Ovary (tissue), 9 donors: ENCODE measurements around the gene RARS2. TPM values are rescaled to one million over a fixed set of nuclear protein-coding genes. Genes with fewer than 3 reads are reported as not detected.

Experiments
- DNase-seq, 5 donors: peaks; one replicate each; pipeline ENCODE4 v3.0.0-alpha.2; 2019 to 2020
- H3K27ac ChIP-seq, 2 donors: fragments of 200-600 bp; one replicate each; pipeline versions ENCODE4 v1.5.1 to v1.8.0; 2019 to 2022
- H3K27me3 ChIP-seq: fragments of 200-600 bp; one replicate; pipeline ENCODE4 v1.8.0; 2022
- H3K36me3 ChIP-seq: fragments of 200-600 bp; sonication (generic); one replicate; pipeline ENCODE4 v1.5.1; 2019
- H3K4me1 ChIP-seq: one replicate; pipeline ENCODE4 v1.8.1; 2013; ENCODE audit warnings: mild to moderate bottlenecking, moderate library complexity; ENCODE audit not compliant: insufficient read depth
- H3K4me3 ChIP-seq: fragments of 200-600 bp; sonication (generic); one replicate; pipeline ENCODE4 v1.5.1; 2017
- H3K9me3 ChIP-seq, 2 donors: fragments of 200-600 bp in 1 of 2; sonication (generic) in 1 of 2; one replicate each; pipeline versions ENCODE4 v1.5.1 to v1.8.1; 2013 to 2019; ENCODE audit warnings: mild to moderate bottlenecking in 1 of 2, moderate library complexity in 1 of 2
- EP300 ChIP-seq: sonication (generic); formaldehyde crosslinking; IDR thresholded peaks from one replicate; pipeline ENCODE4 v1.6.1; 2017; ENCODE audit warnings: antibody characterized with exemption
- POLR2A ChIP-seq: fragments of 450-650 bp; IDR thresholded peaks from one replicate; pipeline ENCODE4 v1.6.1; 2017; ENCODE audit warnings: antibody characterized with exemption, mild to moderate bottlenecking, moderate library complexity
- WGBS, 3 donors: extraction: QIAGEN DNeasy Blood & Tissue Kit in 1 of 3; methylation state at CpG; one replicate each; pipeline versions ENCODE4 v1.1.5 to v1.1.7; 2013 to 2017; 5-methylcytosine and 5-hydroxymethylcytosine counted together
- intact Hi-C, 4 donors: fragments of 100-400 bp; cut with DNase I; formaldehyde crosslinking; loops; one replicate each; pipeline versions ENCODE4 v1.11.0 to v1.15.1; 2022 to 2023
- polyA plus RNA-seq, 2 donors: library from polyadenylated mRNA; stranded (reverse); fragments of 200-250 nt in 1 of 2; fragments of 350-450 nt in 1 of 2; fragmentation: Illumina TruSeq in 1 of 2; extraction: RNeasy Lipid Tissue Mini Kit (QIAGEN cat#74804) in 1 of 2; gene quantifications; one replicate each; pipeline ENCODE4 v1.2.3, GENCODE V29; 2013 to 2014
- total RNA-seq, 7 donors: library from RNA; depleted of rRNA in 2 of 7; stranded (reverse); fragments of >200 nt in 2 of 7; fragmentation: NEBNext Ultra II Directional in 3 of 7; extraction: Animal tissue kit (Norgen Biotek cat#: 25700) in 3 of 7; gene quantifications; one replicate each; pipeline versions ENCODE4 v1.1.0 to v1.2.4, GENCODE V29; 2016 to 2023
- TF ChIP-seq, protein P1 (sequence below), 3 donors: fragments of 450-650 bp in 2 of 3; fragments of 200-600 bp in 1 of 3; IDR thresholded peaks; one replicate each; pipeline versions ENCODE4 v1.5.1 to v1.8.0; 2016 to 2022; ENCODE audit warnings: antibody characterized with exemption in 3 of 3, mild to moderate bottlenecking in 1 of 3
- donor health status: DM: no; HTN: no; CAD: no; lungs with moderate emphysema.
- donor health status: DM: no; HTN: no; CAD: no.
- donor health status: Bipolar disorder and iron deficiency.
- donor health status: DM: yes; HTN: yes; CAD: no.
- donor health status: DM: no; HTN: no; CAD: no.
- donor health status: DM: yes; HTN: yes; CAD: no.

The RARS2 gene
- total and polyA plus RNA-seq, 9 donors: 14.0 to 40.4 (median 24.6) TPM

GRCh38 chr6:87541744-87542143 lies 48.0 kb downstream of the RARS2 start:
- no peak overlapping the region for H3K4me3 ChIP-seq
- H3K27ac ChIP-seq: no peak overlapping the region
- intact Hi-C loops: no loop called here
- no peaks in the 10 kb centered on the region for H3K36me3 ChIP-seq
- DNase-seq: no peak
- no peaks in the 10 kb centered on the region for H3K27me3 ChIP-seq
- no peaks in the 10 kb centered on the region for H3K9me3 ChIP-seq
- WGBS, 3 donors: 47 to 64% (median 50%) methylated on average over 2 of the region's 2 CpGs
- TF ChIP-seq EP300 (no peak), POLR2A (no peak)
- TF ChIP-seq, protein P1, sequence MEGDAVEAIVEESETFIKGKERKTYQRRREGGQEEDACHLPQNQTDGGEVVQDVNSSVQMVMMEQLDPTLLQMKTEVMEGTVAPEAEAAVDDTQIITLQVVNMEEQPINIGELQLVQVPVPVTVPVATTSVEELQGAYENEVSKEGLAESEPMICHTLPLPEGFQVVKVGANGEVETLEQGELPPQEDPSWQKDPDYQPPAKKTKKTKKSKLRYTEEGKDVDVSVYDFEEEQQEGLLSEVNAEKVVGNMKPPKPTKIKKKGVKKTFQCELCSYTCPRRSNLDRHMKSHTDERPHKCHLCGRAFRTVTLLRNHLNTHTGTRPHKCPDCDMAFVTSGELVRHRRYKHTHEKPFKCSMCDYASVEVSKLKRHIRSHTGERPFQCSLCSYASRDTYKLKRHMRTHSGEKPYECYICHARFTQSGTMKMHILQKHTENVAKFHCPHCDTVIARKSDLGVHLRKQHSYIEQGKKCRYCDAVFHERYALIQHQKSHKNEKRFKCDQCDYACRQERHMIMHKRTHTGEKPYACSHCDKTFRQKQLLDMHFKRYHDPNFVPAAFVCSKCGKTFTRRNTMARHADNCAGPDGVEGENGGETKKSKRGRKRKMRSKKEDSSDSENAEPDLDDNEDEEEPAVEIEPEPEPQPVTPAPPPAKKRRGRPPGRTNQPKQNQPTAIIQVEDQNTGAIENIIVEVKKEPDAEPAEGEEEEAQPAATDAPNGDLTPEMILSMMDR (IDR thresholded peaks at IDR 0.05): no peak
- no peaks in the 10 kb centered on the region for H3K4me1 ChIP-seq

DNA sequence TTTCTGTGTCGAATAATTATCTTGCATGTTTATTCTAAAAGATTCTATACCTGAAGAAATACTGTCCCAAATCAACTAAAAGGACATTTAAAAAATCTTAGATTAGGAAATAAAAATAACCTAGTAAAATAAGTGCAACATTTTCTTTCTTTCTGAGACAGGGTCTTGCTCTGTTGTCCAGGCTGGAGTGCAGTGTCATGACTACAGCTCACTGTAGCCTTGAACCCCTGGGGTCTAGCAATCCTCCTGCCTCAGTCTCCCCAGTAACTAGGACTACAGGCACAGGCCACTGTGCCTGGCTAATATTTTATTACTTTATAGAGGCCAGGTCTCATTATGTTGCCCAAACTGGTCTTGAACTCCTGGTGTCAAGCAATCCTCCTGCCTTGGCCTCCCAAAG lies 48.7 kb downstream of the RARS2 start:
- Histone ChIP-seq H3K9me3 (no peaks in the 10 kb centered on the region), H3K27ac (no peak overlapping the region), H3K27me3 (no peaks in the 10 kb centered on the region), H3K36me3 (no peaks in the 10 kb centered on the region), H3K4me3 (no peak overlapping the region), H3K4me1 (no peaks in the 10 kb centered on the region)
- no peak for TF ChIP-seq EP300
- intact Hi-C loops: no loop called here
- 71 to 88% (median 78%) methylated on average over 1 of the region's 1 CpG for WGBS, 3 donors
- no peak for DNase-seq

DNA sequence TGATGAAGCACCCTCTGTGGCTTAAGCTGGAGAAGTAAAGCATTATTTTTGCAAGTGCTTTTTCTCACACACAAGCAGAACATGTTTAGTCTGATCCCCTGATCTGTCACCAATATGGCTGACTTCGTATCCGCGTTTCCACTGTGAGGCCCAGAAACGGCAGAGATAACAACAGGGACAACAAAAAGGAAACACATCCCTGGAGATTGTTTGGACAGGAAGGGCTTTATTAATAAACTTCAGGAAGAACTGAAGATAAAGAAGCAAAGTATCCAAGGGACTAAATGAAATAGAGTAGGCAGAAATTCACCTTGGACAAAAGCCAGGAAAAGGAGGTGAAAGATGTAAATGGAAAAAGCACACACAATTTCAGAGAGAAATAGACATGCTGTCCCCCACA lies 49.2 kb downstream of the RARS2 start:
- Histone ChIP-seq H3K9me3 (no peaks in the 10 kb centered on the region), H3K4me1 (no peaks in the 10 kb centered on the region), H3K4me3 (no peak overlapping the region), H3K27me3 (no peaks in the 10 kb centered on the region), H3K27ac (no peak overlapping the region), H3K36me3 (no peaks in the 10 kb centered on the region)
- intact Hi-C loops: no loop called here
- TF ChIP-seq EP300 (no peak), POLR2A (no peak)
- TF ChIP-seq, protein P1 (IDR thresholded peaks at IDR 0.05): no peak
- 3 to 21% (median 6%) methylated on average over 4 of the region's 4 CpGs for WGBS, 3 donors
- no peak for DNase-seq

GRCh38 chr6:87539554-87539953 lies 50.2 kb downstream of the RARS2 start:
- TF ChIP-seq, protein P1 (IDR thresholded peaks at IDR 0.05): no peak
- no peaks in the 10 kb centered on the region for H3K27me3 ChIP-seq
- intact Hi-C loops: no loop called here
- H3K4me1 ChIP-seq: no peaks in the 10 kb centered on the region
- WGBS, 3 donors: 80 to 95% (median 90%) methylated on average over 6 of the region's 6 CpGs
- H3K4me3 ChIP-seq: no peak overlapping the region
- DNase-seq: no peak
- no peaks in the 10 kb centered on the region for H3K36me3 ChIP-seq
- no peaks in the 10 kb centered on the region for H3K9me3 ChIP-seq
- no peak overlapping the region for H3K27ac ChIP-seq

DNA sequence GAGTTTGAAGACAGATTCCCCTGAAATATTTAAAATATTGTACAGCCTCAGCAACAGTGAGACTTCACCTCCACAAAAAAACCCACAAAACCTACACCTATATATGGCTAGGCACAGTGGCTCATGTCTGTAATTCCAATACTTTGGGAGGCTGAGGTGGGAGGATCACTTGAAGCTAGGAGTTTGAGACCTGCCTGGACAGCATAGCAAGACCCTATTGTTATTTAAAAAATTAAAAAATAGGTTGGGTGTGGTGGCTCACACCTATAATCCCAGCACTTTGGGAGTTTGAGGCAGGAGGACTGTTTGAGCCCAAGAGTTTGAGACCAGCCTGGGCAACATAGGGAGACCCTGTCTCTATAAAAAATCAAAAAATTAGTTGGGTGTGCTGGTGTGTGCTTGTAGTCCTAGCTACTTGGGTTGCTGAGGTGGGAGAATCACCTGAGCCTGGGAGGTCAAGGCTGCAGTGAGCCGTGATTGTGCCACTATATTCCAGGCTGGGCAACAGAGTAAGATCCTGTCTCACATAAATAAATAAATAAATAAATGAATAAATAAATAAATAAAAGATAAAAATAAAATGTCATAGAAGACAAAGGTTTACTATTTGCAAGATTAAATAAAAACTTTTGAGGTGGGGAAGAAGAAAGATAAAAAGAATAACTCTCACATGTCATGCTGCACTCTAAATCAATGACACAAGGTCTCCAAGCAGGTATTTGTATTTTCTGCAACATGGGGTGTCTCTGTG lies 51.1 kb downstream of the RARS2 start:
- no peaks in the 10 kb centered on the region for H3K36me3 ChIP-seq
- 88 to 97% (median 91%) methylated on average over 1 of the region's 1 CpG for WGBS, 3 donors
- intact Hi-C loops: no loop called here

More for the DNA sequence above, 51.1 kb downstream of the RARS2 start:
- Histone ChIP-seq H3K27ac (no peak overlapping the region), H3K9me3 (no peaks in the 10 kb centered on the region), H3K4me1 (no peaks in the 10 kb centered on the region), H3K4me3 (no peak overlapping the region), H3K27me3 (no peaks in the 10 kb centered on the region)
- no peak for TF ChIP-seq POLR2A
- no peak for TF ChIP-seq EP300
- TF ChIP-seq, protein P1 (IDR thresholded peaks at IDR 0.05): no peak
- no peak for DNase-seq
